HG03460 (cell line): ENCODE measurements around the gene GPR78.
"Not testable (repeated sequence)": the region's sequence is repeated elsewhere in the genome, so short reads cannot be mapped to it uniquely, and the experiment has no call there.

ENCODE experiments used
- ATAC-seq: cut with Tn5 transposase; IDR thresholded peaks from one replicate; pipeline ENCODE4 v1.9.1; 2021; ENCODE audit not compliant: unreplicated experiment

Gene GPR78

DNA sequence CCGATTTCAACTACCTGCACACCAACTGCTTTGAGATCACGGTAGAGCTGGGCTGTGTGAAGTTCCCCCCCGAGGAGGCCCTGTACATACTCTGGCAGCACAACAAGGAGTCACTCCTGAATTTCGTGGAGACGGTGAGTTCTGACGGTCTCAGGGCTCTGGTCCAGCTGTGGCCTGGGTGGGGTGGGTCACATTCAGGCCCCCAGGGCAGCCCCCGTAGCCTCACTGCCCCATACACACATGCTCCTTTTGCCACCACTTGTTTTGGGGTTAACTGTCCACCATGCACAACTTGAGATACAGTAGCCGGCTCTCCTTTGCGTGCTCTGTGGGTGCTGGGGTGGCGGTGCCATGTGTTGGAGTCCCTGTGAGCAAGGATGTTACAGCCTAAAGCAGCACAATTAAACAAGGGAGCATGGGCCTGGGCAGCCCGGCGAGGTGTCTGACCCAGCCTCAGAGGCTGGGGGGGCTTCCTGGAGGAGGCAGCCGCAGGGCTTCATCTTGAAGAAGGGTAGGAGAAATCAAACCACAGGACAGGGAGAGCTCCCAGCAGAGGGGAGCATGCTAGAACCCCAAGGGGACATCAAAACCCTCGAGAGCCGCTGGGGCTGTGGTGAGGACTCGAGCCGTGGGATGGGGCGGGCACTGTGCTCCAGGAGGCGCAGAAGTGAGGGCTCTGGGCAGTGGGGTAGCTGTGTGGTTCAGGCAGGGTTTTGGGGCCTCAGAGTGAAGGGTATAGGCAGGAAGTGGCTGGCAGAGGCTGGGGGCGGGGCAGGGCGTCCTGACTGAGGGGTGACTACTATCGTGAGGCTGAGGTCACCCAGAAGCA is 34.4 kb downstream of the GPR78 start:
- no peak for ATAC-seq

DNA sequence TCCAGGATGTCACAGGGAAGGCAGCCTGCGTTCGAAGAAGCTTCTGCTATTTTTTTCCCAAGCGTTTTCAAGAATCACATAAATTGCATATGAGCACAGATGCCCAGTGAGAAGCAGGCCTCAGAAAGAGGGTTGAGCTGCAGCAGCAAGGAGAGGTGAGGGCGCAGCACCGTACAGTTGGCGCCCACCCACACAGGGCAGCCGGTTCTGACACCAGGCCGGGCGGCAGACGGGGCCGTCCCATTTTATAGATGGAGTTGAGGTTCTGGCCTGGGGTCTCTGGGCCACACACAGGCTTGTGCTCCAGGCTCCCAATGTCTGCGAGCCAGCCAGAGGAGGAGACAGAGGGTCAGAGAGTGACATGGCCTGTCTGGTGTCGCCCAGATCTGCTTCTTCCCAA is 35.2 kb downstream of the GPR78 start:
- ATAC-seq = no peak

DNA sequence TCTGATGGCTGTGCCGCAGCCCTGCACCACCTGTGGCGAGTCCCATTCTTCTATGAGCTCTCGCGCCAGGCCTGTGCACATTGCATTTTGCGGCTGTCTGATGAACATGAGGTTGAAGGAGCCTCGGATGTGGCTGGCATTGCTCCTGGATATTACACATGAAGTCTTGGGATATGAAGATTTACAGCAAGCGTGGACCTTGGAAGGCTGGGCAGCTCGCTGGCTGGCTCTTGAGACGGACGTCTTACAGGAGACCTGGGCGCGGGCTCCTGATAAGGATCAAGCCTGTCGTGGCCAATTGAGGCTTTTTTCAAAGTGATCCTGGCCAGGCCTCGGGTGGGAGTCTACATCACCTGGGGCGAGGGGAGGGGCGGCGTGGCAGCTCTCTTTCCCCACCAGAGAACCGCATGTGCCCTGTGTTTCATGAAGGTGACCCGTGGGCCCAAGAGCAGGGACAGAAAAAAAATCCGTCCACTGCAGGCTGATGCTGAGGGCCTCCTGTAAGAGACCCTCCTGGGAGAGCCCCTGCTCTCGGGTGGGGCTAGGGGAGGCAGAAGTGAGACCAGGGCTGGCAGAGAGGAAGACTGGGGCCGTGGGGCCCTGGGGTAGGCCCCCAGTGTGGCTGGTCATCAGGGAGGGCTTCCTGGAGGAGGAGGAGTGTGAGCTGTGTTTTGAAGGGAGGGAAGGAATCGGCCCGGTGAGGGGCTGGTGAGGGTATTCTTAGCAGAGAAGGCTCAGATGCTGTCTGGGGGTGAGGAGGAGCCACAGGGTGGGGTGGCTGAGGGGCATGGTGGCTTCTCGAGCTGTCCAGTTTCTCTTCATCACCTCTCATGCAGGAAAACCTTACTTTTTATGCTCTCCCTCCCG is 36.0 kb downstream of the GPR78 start:
- no peak for ATAC-seq

DNA sequence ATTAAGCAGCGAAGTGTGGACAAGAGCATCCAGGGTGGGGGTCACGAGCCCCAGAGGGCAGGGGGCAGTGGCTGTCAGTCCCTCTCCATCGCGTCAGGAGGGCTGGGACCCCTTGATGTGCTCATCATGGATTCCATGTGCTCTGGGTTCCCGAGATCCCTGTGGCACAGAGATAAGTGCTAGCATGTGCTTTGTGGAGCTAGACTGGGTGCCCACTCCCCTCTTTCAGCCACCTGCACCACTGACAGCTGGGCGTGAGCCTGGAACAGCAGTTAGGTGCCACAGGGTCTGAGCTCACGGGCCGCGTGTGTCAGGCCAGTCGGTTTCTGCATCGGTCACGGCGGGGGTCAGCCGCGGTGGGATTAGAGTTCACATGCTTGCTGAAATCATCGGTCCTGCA is 36.6 kb downstream of the GPR78 start:
- ATAC-seq = no peak

DNA sequence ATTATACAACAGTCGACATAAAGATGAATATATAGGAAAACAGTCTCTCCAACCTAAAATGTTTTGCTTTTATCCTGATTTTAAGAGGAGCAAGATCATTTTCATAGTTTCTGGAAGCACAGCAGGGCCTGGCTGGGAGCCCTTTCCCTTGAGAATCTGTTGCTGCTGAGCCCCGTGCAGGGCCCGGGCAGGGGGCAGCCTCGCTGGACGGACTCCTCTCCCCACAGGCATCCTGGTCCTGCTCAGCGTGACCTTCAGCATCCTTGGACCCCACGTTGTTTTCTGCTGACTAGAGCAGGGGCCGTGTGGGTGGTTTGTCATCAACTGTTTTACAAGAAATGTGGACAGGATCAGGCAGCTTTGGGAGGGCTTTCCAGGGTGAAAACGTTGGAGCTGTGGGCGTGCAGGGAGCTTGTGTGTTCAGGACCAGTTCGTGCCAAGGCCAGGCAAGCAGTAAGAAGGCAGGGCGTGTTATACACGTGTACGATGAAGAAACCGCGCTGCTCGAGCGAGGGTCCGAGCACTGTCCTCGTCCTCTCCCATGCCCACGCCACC is 37.4 kb downstream of the GPR78 start:
- ATAC-seq = no peak

DNA sequence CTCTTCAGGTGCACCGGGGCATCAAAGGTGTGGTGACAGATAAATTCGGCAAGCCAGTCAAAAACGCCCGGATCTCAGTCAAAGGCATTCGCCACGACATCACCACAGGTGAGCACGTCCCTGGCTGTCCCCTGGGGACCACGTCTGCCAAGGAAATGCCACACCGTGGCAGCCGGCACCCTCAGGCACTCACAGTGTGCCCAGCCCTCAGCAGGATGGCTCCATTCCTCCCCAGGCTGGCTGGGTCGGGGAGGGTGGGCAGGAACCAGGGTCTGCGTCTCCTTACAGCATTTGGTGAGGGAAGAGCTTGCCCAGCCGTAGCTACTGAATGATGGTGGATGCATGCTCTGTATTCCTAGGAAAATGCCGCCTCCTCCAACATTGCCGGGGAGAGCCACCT is 38.2 kb downstream of the GPR78 start:
- ATAC-seq = no peak

DNA sequence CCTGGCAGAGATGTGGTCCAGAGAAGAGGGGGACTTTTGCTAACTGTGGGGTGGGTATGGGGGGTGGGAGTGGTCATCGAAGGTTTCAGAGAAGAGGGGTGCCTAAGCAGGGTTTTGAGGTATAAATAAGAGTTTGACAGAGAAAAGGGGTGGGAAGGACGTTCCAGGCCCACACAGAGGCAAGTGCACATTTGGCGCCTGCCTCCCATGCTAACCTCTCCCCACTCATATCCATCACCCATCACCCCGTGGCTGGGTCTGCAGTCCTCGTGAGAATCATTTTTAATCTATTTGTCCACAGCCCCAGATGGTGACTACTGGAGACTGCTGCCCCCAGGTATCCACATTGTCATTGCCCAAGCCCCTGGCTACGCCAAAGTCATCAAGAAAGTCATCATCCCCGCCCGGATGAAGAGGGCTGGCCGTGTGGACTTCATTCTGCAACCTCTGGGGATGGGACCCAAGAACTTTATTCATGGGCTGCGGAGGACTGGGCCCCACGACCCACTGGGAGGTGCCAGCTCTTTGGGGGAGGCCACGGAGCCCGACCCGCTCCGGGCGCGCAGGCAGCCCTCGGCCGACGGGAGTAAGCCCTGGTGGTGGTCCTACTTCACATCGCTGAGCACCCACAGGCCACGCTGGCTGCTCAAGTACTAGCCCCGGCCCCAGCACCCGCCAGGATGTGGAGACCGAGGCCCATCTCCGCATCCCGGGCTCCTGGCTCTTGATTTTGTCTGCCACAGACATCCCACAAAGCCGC is 38.9 kb downstream of the GPR78 start:
- ATAC-seq = no peak

DNA sequence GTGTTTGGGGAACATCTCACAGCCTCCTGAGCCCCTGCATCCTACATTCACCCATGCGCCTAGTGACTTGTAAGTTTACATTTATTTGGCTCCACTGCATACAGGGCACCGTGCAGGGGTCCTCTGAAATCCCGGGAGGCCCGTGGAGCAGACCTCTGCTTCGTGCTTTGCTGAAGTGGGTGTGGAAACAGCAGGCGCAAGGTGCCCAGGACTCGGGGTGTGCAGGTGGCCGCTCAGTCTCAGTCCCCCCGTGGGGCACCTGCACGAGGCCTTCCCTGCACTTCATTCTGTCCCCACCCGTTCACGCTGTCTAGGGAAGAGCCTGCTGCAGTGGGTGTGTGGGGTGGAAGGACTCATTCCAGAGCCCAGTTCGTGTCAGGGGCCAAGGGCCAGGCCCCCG is 40.9 kb downstream of the GPR78 start:
- not testable (repeated sequence) for ATAC-seq

DNA sequence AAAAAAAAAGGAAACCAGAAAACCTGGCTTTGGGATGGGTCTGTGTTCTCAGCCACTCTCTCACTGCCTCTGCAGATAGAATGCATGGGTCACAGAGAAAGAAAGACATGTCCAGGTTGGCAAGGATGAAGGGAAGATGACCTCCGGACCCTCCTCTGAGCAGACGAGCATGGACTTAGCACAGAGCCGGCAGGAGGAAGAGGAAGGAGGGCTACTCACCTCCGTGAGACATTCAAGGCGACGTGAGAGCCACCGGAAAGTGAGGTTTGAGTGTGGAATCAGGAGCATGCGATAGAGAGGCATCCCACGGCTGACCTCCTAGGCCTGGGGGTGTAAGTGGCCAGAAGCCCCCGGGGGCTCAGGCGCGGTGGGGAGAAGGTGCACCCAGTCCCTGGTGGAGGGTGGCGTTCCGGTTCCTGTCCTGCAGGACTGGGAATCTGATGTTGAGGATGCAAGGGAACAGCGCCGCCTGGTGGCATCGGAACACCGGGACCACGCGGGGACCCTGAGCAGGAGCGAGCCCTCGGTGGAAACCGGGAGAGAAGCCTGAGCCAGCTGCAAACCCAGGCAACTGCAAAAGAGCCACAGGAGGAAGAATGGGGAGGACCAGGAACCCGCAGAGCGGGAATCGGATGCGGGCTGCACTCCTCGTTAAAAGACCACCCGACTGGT is 44.5 kb downstream of the GPR78 start:
- ATAC-seq = not testable (repeated sequence)

DNA sequence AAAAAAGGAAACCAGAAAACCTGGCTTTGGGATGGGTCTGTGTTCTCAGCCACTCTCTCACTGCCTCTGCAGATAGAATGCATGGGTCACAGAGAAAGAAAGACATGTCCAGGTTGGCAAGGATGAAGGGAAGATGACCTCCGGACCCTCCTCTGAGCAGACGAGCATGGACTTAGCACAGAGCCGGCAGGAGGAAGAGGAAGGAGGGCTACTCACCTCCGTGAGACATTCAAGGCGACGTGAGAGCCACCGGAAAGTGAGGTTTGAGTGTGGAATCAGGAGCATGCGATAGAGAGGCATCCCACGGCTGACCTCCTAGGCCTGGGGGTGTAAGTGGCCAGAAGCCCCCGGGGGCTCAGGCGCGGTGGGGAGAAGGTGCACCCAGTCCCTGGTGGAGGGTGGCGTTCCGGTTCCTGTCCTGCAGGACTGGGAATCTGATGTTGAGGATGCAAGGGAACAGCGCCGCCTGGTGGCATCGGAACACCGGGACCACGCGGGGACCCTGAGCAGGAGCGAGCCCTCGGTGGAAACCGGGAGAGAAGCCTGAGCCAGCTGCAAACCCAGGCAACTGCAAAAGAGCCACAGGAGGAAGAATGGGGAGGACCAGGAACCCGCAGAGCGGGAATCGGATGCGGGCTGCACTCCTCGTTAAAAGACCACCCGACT is 50.2 kb downstream of the GPR78 start:
- ATAC-seq = not testable (repeated sequence)

DNA sequence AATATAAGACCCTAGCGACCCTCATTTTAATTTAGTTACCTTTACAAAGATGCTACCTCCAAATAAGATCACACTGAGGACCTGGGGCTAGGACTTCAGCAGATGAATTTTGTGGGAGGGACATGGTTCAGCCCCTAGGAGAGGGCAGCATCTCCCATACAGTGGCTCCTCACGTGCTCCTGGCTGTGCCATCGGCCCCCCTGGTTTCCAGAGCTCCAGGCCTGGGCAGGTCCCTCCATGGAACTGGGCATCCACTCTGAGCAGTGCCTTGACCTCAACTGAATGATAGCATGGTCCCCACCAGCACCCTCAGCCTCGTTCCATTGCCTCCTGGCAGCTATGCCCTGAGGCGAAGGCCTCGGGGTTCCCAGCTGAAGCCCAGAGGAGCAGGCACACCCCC is 51.7 kb downstream of the GPR78 start:
- ATAC-seq = not testable (repeated sequence)

DNA sequence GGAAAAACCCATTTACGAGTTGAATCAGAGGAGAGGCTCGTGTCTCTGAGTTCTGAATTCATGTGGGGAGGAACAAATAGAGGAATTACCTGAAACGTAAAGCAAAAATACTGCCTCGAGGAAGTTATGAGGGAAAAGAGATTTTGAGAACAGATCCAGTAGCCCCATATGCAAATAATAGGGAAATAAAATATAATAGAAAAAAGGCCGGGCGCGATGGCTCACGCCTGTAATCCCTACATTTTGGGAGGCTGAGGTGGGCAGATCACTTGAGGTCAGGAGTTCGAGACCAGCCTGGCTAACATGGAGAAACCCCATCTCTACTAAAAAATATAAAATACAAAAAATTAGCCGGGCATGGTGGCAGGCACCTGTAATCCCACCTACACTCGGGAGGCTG is 54.6 kb downstream of the GPR78 start:
- not testable (repeated sequence) for ATAC-seq

DNA sequence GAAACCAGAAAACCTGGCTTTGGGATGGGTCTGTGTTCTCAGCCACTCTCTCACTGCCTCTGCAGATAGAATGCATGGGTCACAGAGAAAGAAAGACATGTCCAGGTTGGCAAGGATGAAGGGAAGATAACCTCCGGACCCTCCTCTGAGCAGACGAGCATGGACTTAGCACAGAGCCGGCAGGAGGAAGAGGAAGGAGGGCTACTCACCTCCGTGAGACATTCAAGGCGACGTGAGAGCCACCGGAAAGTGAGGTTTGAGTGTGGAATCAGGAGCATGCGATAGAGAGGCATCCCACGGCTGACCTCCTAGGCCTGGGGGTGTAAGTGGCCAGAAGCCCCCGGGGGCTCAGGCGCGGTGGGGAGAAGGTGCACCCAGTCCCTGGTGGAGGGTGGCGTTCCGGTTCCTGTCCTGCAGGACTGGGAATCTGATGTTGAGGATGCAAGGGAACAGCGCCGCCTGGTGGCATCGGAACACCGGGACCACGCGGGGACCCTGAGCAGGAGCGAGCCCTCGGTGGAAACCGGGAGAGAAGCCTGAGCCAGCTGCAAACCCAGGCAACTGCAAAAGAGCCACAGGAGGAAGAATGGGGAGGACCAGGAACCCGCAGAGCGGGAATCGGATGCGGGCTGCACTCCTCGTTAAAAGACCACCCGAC is 55.8 kb downstream of the GPR78 start:
- ATAC-seq = not testable (repeated sequence)
